ENCODE results near the gene PRKCA.

The PRKCA gene

DNA sequence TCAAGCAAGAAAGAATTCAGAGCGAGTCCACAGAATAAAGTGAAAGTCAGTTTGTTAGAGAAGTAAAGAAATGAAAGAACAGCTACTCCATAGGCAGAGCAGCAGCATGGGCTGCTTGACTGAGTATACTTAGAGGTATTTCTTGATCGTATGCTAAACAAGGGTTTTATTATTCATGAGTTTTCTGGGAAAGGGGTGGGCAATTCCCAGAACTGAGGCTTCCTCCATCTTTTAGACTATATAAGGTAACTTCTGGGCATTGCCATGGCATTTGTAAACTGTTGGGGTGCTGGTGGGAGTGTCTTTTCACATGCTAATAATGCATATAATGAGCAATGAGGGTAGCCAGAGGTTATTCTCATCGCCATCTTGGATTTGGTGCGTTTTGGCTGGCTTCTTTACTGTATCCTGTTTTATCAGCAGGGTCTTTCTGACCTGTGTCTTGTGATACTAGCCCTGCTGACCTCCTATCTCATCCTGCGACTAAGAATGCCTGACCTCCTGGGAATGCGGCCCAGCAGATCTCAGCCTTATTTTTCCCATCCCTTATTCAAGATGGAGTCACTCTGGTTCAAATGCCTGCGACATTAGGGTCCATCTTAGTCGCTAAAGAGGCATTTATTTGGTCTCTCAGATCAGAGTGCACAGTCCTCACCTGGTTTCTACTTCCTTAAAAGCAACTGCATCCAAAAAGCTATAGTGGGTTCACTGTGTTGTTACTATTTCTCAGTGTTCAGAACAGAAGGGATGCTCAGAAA, 432.0 kb downstream of the PRKCA start:
- H3K4me2 ChIP-seq = no peak overlapping the region
- no peak overlapping the region for H3K9ac ChIP-seq
- no peaks in the 10 kb centered on the region for H3K4me1 ChIP-seq (ENCODE audit: low read depth, poor library complexity, severe bottlenecking)
- H3K4me3 ChIP-seq (IDR thresholded peaks at IDR 0.05; ENCODE audit: insufficient read depth, low read depth, low read length) = no peak overlapping the region
- no peaks in the 10 kb centered on the region for H3K79me2 ChIP-seq (ENCODE audit: insufficient read depth, low read depth)
- H2AFZ ChIP-seq (ENCODE audit: low read depth) = no peak overlapping the region
- H3K36me3 ChIP-seq (ENCODE audit: insufficient read depth) = no peaks in the 10 kb centered on the region
- no peaks in the 10 kb centered on the region for H3K27me3 ChIP-seq (ENCODE audit: insufficient read depth, low read depth)
- no peaks in the 10 kb centered on the region for H4K20me1 ChIP-seq (ENCODE audit: insufficient read depth)
- no peak overlapping the region for H3K27ac ChIP-seq
- TF ChIP-seq, protein P1, sequence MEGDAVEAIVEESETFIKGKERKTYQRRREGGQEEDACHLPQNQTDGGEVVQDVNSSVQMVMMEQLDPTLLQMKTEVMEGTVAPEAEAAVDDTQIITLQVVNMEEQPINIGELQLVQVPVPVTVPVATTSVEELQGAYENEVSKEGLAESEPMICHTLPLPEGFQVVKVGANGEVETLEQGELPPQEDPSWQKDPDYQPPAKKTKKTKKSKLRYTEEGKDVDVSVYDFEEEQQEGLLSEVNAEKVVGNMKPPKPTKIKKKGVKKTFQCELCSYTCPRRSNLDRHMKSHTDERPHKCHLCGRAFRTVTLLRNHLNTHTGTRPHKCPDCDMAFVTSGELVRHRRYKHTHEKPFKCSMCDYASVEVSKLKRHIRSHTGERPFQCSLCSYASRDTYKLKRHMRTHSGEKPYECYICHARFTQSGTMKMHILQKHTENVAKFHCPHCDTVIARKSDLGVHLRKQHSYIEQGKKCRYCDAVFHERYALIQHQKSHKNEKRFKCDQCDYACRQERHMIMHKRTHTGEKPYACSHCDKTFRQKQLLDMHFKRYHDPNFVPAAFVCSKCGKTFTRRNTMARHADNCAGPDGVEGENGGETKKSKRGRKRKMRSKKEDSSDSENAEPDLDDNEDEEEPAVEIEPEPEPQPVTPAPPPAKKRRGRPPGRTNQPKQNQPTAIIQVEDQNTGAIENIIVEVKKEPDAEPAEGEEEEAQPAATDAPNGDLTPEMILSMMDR (conservative IDR thresholded peaks at IDR 0.05; ENCODE audit: low read depth, low read length) = no peak

DNA sequence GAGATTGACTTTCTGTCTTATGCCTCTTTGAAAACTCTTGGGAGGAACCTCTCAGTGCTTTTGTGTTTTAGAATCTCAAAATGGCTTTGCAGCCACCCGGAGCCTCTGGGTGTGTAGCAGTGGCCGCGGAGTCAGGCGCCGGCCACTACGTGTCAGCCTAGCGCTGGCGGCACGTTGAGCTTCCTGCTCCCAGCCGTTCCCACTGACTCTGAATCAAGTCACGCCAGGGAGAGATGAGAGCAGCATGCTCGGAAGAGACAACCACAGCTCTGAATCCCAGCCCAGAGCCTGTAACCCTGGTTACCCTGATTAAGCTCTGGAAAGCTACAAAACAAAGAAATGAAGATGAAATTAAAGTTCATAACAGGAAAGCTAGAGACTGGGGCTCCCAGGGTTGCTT, 435.1 kb downstream of the PRKCA start:
- no peak overlapping the region for H3K27ac ChIP-seq
- H3K36me3 ChIP-seq (ENCODE audit: insufficient read depth) = no peaks in the 10 kb centered on the region
- H3K4me2 ChIP-seq = no peak overlapping the region
- H3K9ac ChIP-seq = no peak overlapping the region
- no peaks in the 10 kb centered on the region for H3K4me1 ChIP-seq (ENCODE audit: low read depth, poor library complexity, severe bottlenecking)
- no peaks in the 10 kb centered on the region for H3K27me3 ChIP-seq (ENCODE audit: insufficient read depth, low read depth)
- no peaks in the 10 kb centered on the region for H3K79me2 ChIP-seq (ENCODE audit: insufficient read depth, low read depth)
- H2AFZ ChIP-seq (ENCODE audit: low read depth) = no peak overlapping the region
- no peaks in the 10 kb centered on the region for H4K20me1 ChIP-seq (ENCODE audit: insufficient read depth)
- TF ChIP-seq, protein P1 (conservative IDR thresholded peaks at IDR 0.05; ENCODE audit: low read depth, low read length) = no peak
- no peak overlapping the region for H3K4me3 ChIP-seq (IDR thresholded peaks at IDR 0.05; ENCODE audit: insufficient read depth, low read depth, low read length)

GRCh38 chr17:66738301-66738700, 435.9 kb downstream of the PRKCA start:
- Histone ChIP-seq H3K4me1 (ENCODE audit: low read depth, poor library complexity, severe bottlenecking) (no peaks in the 10 kb centered on the region), H3K4me2 (no peak overlapping the region), H3K27ac (no peak overlapping the region), H3K4me3 (IDR thresholded peaks at IDR 0.05; ENCODE audit: insufficient read depth, low read depth, low read length) (no peak overlapping the region), H3K79me2 (ENCODE audit: insufficient read depth, low read depth) (no peaks in the 10 kb centered on the region), H3K27me3 (ENCODE audit: insufficient read depth, low read depth) (no peaks in the 10 kb centered on the region), H3K9ac (no peak overlapping the region), H2AFZ (ENCODE audit: low read depth) (no peak overlapping the region), H4K20me1 (ENCODE audit: insufficient read depth) (no peaks in the 10 kb centered on the region), H3K36me3 (ENCODE audit: insufficient read depth) (no peaks in the 10 kb centered on the region)
- TF ChIP-seq, protein P1 (conservative IDR thresholded peaks at IDR 0.05; ENCODE audit: low read depth, low read length) = no peak

GRCh38 chr17:66739553-66739952, 437.1 kb downstream of the PRKCA start:
- TF ChIP-seq, protein P1 (conservative IDR thresholded peaks at IDR 0.05; ENCODE audit: low read depth, low read length) = no peak
- Histone ChIP-seq H3K27ac (no peak overlapping the region), H2AFZ (ENCODE audit: low read depth) (no peak overlapping the region), H3K79me2 (ENCODE audit: insufficient read depth, low read depth) (no peaks in the 10 kb centered on the region), H3K27me3 (ENCODE audit: insufficient read depth, low read depth) (no peaks in the 10 kb centered on the region), H4K20me1 (ENCODE audit: insufficient read depth) (no peaks in the 10 kb centered on the region), H3K4me2 (no peak overlapping the region), H3K4me1 (ENCODE audit: low read depth, poor library complexity, severe bottlenecking) (no peaks in the 10 kb centered on the region), H3K4me3 (IDR thresholded peaks at IDR 0.05; ENCODE audit: insufficient read depth, low read depth, low read length) (no peak overlapping the region), H3K9ac (no peak overlapping the region), H3K36me3 (ENCODE audit: insufficient read depth) (no peaks in the 10 kb centered on the region)
